Trophoblast cell (in vitro differentiated cells and primary cell): ENCODE measurements around the gene LDLRAD4.

Experiments used
- DNase-seq, 2 donors: peaks; one replicate each; pipeline ENCODE4 v3.0.0-alpha.2; 2016
- H2AFZ ChIP-seq: 2 replicates; pipeline ENCODE4 v1.6.1; 2013; ENCODE audit warnings: low read length, moderate library complexity, mild to moderate bottlenecking; ENCODE audit not compliant: insufficient read depth, poor library complexity
- H2AK5ac ChIP-seq: 2 replicates; pipeline ENCODE4 v1.6.1; 2013; ENCODE audit warnings: mild to moderate bottlenecking, low read length
- H2BK120ac ChIP-seq: 2 replicates; pipeline ENCODE4 v1.6.1; 2013; ENCODE audit warnings: low read length, mild to moderate bottlenecking, moderate library complexity; ENCODE audit not compliant: insufficient read depth, poor library complexity
- H2BK12ac ChIP-seq: 2 replicates; pipeline ENCODE4 v1.6.1; 2013; ENCODE audit warnings: mild to moderate bottlenecking, low read length, moderate library complexity
- H2BK5ac ChIP-seq: 2 replicates; pipeline ENCODE4 v1.6.1; 2013; ENCODE audit warnings: low read length, low read depth, moderate library complexity, mild to moderate bottlenecking; ENCODE audit not compliant: poor library complexity
- H3K14ac ChIP-seq: 2 replicates; pipeline ENCODE4 v1.6.1; 2013; ENCODE audit warnings: mild to moderate bottlenecking, low read length
- H3K18ac ChIP-seq: 2 replicates; pipeline ENCODE4 v1.6.1; 2013; ENCODE audit warnings: mild to moderate bottlenecking, low read length
- H3K23ac ChIP-seq: 2 replicates; pipeline ENCODE4 v1.6.1; 2013; ENCODE audit warnings: low read length
- H3K27ac ChIP-seq: 2 replicates; pipeline ENCODE4 v1.5.1; 2013; ENCODE audit warnings: low read depth, mild to moderate bottlenecking, inconsistent platforms, low read length, moderate library complexity
- H3K27me3 ChIP-seq: 2 replicates; pipeline ENCODE4 v1.6.1; 2013; ENCODE audit warnings: inconsistent platforms, mild to moderate bottlenecking, low read length, moderate library complexity; ENCODE audit not compliant: insufficient read depth
- H3K36me3 ChIP-seq, 2 experiments: 1 replicate in 1 of 2; 2 replicates in 1 of 2; pipeline ENCODE4 v1.6.1; 2013; ENCODE audit warnings: low read length in 2 of 2, mild to moderate bottlenecking in 2 of 2, moderate library complexity in 1 of 2; ENCODE audit not compliant: insufficient read depth in 2 of 2, control insufficient read depth in 1 of 2
- H3K4ac ChIP-seq: 2 replicates; pipeline ENCODE4 v1.6.1; 2013; ENCODE audit warnings: low read depth, mild to moderate bottlenecking, low read length, moderate library complexity
- H3K4me1 ChIP-seq, 2 experiments: 1 replicate in 1 of 2; 2 replicates in 1 of 2; pipeline ENCODE4 v1.6.1; 2013; ENCODE audit warnings: low read length in 2 of 2, mild to moderate bottlenecking in 2 of 2, moderate library complexity in 1 of 2; ENCODE audit not compliant: insufficient read depth in 2 of 2, control insufficient read depth in 1 of 2
- H3K4me2 ChIP-seq: 2 replicates; pipeline ENCODE4 v1.6.1; 2013; ENCODE audit warnings: inconsistent platforms, mild to moderate bottlenecking, low read length, moderate library complexity
- H3K4me3 ChIP-seq: 2 replicates; pipeline ENCODE4 v1.5.1; 2013; ENCODE audit warnings: mild to moderate bottlenecking, low read depth, low read length, inconsistent platforms
- H3K79me1 ChIP-seq: one replicate; pipeline ENCODE4 v1.6.1; 2013; ENCODE audit warnings: low read length
- H3K79me2 ChIP-seq: 2 replicates; pipeline ENCODE4 v1.6.1; 2013; ENCODE audit warnings: low read length, mild to moderate bottlenecking; ENCODE audit not compliant: control insufficient read depth, insufficient read depth, poor library complexity
- H3K9ac ChIP-seq: 2 replicates; pipeline ENCODE4 v1.6.1; 2013; ENCODE audit warnings: mild to moderate bottlenecking, low read length
- H3K9me3 ChIP-seq: 2 replicates; pipeline ENCODE4 v1.6.1; 2013; ENCODE audit warnings: low read depth, mild to moderate bottlenecking, control low read depth, inconsistent platforms, low read length; ENCODE audit not compliant: insufficient read depth
- H4K12ac ChIP-seq: 2 replicates; pipeline ENCODE4 v1.6.1; 2013; ENCODE audit warnings: low read depth, mild to moderate bottlenecking, low read length, moderate library complexity
- H4K8ac ChIP-seq: 2 replicates; pipeline ENCODE4 v1.6.1; 2013; ENCODE audit warnings: low read depth, mild to moderate bottlenecking, low read length, moderate library complexity
- H4K91ac ChIP-seq: one replicate; pipeline ENCODE4 v1.6.1; 2013; ENCODE audit warnings: low read depth, mild to moderate bottlenecking, low read length, moderate library complexity
- WGBS: extraction: QIAGEN DNeasy Blood & Tissue Kit; methylation state at CpG from one replicate; pipeline ENCODE4 v1.1.7; 2013; ENCODE audit warnings: missing lambda C conversion rate; ENCODE audit not compliant: insufficient read length, insufficient coverage; ENCODE audit errors: extremely low coverage; 5-methylcytosine and 5-hydroxymethylcytosine counted together

LDLRAD4 gene

DNA sequence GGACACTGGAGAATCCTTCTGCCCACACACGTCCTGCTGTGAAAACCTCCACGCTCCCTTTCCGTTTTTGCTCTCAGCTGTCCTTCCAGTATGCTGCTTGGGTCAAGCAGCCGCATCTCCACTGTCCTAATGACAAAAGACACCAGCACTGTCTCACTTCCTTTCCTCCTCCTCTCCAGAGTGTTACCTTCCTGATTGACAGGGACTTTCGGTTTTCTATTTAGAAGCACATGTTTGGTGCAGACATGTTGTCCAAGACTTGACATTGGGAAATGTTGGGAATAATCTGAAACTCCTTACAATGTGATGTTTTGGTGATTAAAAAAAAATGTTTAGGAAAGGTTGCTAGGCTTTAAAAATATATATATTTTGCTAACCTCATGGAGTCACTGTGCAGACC lies 281.2 kb downstream of the LDLRAD4 start:
- Histone ChIP-seq H4K91ac (no peak overlapping the region), H4K8ac (no peak overlapping the region), H3K4me1 (peaks cover 4 to 8% of the 10 kb centered on the region in 2 experiments), H2AK5ac (no peak overlapping the region), H3K79me2 (no peaks in the 10 kb centered on the region), H3K27me3 (no peaks in the 10 kb centered on the region), H2BK12ac (no peak overlapping the region), H2AFZ (no peak overlapping the region), H2BK5ac (no peak overlapping the region), H3K14ac (no peak overlapping the region), H3K9me3 (peaks cover 23% of the 10 kb centered on the region), H3K79me1 (no peaks in the 10 kb centered on the region), H3K4ac (no peak overlapping the region), H3K36me3 (peaks cover 5 to 16% of the 10 kb centered on the region in 2 experiments), H2BK120ac (no peak overlapping the region), H3K4me2 (no peak overlapping the region), H3K23ac (no peak overlapping the region), H3K4me3 (no peak overlapping the region), H4K12ac (no peak overlapping the region), H3K27ac (no peak overlapping the region), H3K18ac (no peak overlapping the region), H3K9ac (peak overlapping the region; percentile 49)
- no peak for DNase-seq
- no CpG with 5 or more reads among the region's 5 CpGs for WGBS

- DNase-seq, result peak; percentile 84 to 94
- no peak overlapping the region for H4K12ac ChIP-seq
- no peaks in the 10 kb centered on the region for H3K79me2 ChIP-seq
- H2BK12ac ChIP-seq, result no peak overlapping the region
- no peak overlapping the region for H3K14ac ChIP-seq
- H2BK120ac ChIP-seq, result no peak overlapping the region
- H3K9me3 ChIP-seq, result peaks cover 23% of the 10 kb centered on the region
- no peak overlapping the region for H4K91ac ChIP-seq
- no peak overlapping the region for H3K27ac ChIP-seq
- no peak overlapping the region for H3K23ac ChIP-seq
- no peak overlapping the region for H3K4ac ChIP-seq
- H2AFZ ChIP-seq, result no peak overlapping the region
- peaks cover 4 to 8% of the 10 kb centered on the region in 2 experiments for H3K4me1 ChIP-seq
- WGBS, result no CpG with 5 or more reads among the region's 23 CpGs
- no peak overlapping the region for H3K4me2 ChIP-seq
- no peaks in the 10 kb centered on the region for H3K27me3 ChIP-seq
- no peak overlapping the region for H2BK5ac ChIP-seq
- H3K36me3 ChIP-seq, result peaks cover 5 to 16% of the 10 kb centered on the region in 2 experiments
- no peaks in the 10 kb centered on the region for H3K79me1 ChIP-seq
- H3K4me3 ChIP-seq, result no peak overlapping the region
- no peak overlapping the region for H2AK5ac ChIP-seq
- H4K8ac ChIP-seq, result no peak overlapping the region
- H3K18ac ChIP-seq, result no peak overlapping the region
- no peak overlapping the region for H3K9ac ChIP-seq
These were observed 281.8 kb downstream of the LDLRAD4 start for GRCh38 chr18:13500227-13500865.

- H3K14ac ChIP-seq, result no peak overlapping the region
- H3K79me1 ChIP-seq, result no peaks in the 10 kb centered on the region
- no CpG with 5 or more reads among the region's 10 CpGs for WGBS
- no peak overlapping the region for H2AK5ac ChIP-seq
- no peak overlapping the region for H3K4me3 ChIP-seq
- no peak overlapping the region for H2BK5ac ChIP-seq
- H3K4ac ChIP-seq, result no peak overlapping the region
- H3K18ac ChIP-seq, result no peak overlapping the region
- peaks cover 4 to 8% of the 10 kb centered on the region in 2 experiments for H3K4me1 ChIP-seq
- no peaks in the 10 kb centered on the region for H3K27me3 ChIP-seq
- no peak overlapping the region for H2BK12ac ChIP-seq
- H3K9ac ChIP-seq, result no peak overlapping the region
- H4K8ac ChIP-seq, result no peak overlapping the region
- H3K4me2 ChIP-seq, result no peak overlapping the region
- H2AFZ ChIP-seq, result no peak overlapping the region
- no peak overlapping the region for H2BK120ac ChIP-seq
- H3K27ac ChIP-seq, result no peak overlapping the region
- no peaks in the 10 kb centered on the region for H3K79me2 ChIP-seq
- DNase-seq, result peak; percentile 52 to 67
- H4K91ac ChIP-seq, result no peak overlapping the region
- H3K9me3 ChIP-seq, result peaks cover 23% of the 10 kb centered on the region
- H4K12ac ChIP-seq, result no peak overlapping the region
- peaks cover 5 to 16% of the 10 kb centered on the region in 2 experiments for H3K36me3 ChIP-seq
- no peak overlapping the region for H3K23ac ChIP-seq
These were observed 282.4 kb downstream of the LDLRAD4 start for GRCh38 chr18:13500869-13501542.

DNA sequence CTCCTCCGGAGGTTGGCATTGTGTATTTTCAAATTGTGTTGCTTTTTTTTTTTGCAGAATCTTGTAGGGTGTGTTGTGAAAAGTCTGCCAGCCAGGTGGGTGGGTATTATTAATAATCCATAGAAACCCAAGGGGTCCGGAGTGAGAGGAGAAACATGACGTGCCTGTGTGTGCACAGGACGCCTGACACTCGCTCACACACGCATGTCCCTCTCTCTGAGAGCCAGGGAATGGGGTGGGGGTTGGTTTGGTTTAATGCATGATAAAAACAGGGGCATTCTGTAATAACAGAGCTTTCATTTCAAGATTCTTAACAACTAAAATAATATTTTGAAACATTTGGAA lies 283.0 kb downstream of the LDLRAD4 start:
- H2BK12ac ChIP-seq, result no peak overlapping the region
- H4K91ac ChIP-seq, result no peak overlapping the region
- H2AFZ ChIP-seq, result no peak overlapping the region
- H3K9me3 ChIP-seq, result peaks cover 23% of the 10 kb centered on the region
- H3K27ac ChIP-seq, result no peak overlapping the region
- H3K79me1 ChIP-seq, result no peaks in the 10 kb centered on the region
- no peak for DNase-seq
- H3K79me2 ChIP-seq, result no peaks in the 10 kb centered on the region
- no peaks in the 10 kb centered on the region for H3K27me3 ChIP-seq
- H2BK120ac ChIP-seq, result no peak overlapping the region
- H3K4ac ChIP-seq, result no peak overlapping the region
- no peak overlapping the region for H3K14ac ChIP-seq
- H3K23ac ChIP-seq, result no peak overlapping the region
- H3K4me3 ChIP-seq, result no peak overlapping the region
- H4K8ac ChIP-seq, result no peak overlapping the region
- no peak overlapping the region for H2BK5ac ChIP-seq
- H4K12ac ChIP-seq, result no peak overlapping the region
- peaks cover 5 to 16% of the 10 kb centered on the region in 2 experiments for H3K36me3 ChIP-seq
- H3K18ac ChIP-seq, result no peak overlapping the region
- H3K4me2 ChIP-seq, result no peak overlapping the region
- WGBS, result no CpG with 5 or more reads among the region's 6 CpGs
- no peak overlapping the region for H3K9ac ChIP-seq
- no peak overlapping the region for H2AK5ac ChIP-seq
- peaks cover 4 to 8% of the 10 kb centered on the region in 2 experiments for H3K4me1 ChIP-seq
